ENCODE measurements around the gene ZNF507.

DNA sequence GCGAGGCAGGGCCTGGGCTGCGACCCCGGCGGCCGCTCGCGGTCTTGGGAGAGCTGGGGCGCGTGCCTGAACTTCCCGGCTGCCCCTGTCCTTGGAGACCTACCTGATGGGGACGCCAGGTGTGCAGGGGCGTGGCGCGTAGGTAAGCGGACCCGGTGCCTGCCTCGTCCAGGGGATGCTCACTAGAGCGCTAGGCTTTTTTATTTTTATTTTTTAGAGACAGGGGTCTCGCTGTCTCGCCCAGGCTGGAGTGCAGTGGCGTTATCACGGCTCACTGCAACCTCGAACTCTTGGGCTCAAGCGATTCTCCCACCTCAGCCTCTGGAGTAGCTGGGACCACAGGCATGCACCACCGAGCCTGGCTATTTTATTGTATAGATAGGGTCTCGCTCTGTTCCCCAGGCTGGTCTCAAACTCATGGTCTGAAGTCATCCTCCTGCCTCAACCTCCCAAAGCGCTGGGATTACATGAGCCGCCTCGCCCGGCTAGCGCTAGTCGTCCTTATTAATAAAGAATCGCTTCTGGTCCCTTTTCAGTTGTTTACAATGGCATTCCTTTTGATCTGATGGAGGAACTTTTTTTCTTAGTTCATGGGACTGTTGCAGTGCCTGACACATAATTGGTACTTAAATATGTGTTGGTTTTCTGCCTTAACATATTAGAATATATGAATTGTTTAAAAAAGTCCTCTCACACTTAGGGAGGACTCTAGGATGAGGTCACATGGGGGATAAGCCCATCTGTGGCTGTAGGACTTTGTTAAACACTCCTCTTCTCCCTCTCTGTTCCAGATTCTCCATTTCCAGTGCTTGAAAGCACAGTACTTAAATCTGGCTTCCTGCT lies 61.0 kb downstream of the ZNF507 start:
- TF ChIP-seq CBFB (CRISPR knock-in tag; IDR thresholded peaks at IDR 0.05) (no peak), E2F3 (CRISPR knock-in tag; IDR thresholded peaks at IDR 0.05) (no peak), BHLHE40 (IDR thresholded peaks at IDR 0.05; ENCODE audit: low read length) (no peak), BRD4 (IDR thresholded peaks at IDR 0.05) (no peak), POLR2A (conservative IDR thresholded peaks at IDR 0.05) (no peak), MAFK (IDR thresholded peaks at IDR 0.05; ENCODE audit: low read length) (no peak), NFE2 (IDR thresholded peaks at IDR 0.05; ENCODE audit: low read depth) (no peak), JUND (IDR thresholded peaks at IDR 0.05; ENCODE audit: borderline replicate concordance, low read depth, low read length) (no peak), JUND (tag; IDR thresholded peaks at IDR 0.05; ENCODE audit: borderline replicate concordance, low read depth, low read length) (no peak), EGR1 (conservative IDR thresholded peaks at IDR 0.05) (no peak), ZNF830 (CRISPR knock-in tag; IDR thresholded peaks at IDR 0.05) (no peak), POLR2AphosphoS2 (IDR thresholded peaks at IDR 0.05; ENCODE audit: low read length) (no peak)
- TF ChIP-seq, protein P1, sequence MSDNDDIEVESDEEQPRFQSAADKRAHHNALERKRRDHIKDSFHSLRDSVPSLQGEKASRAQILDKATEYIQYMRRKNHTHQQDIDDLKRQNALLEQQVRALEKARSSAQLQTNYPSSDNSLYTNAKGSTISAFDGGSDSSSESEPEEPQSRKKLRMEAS (CRISPR knock-in tag; IDR thresholded peaks at IDR 0.05), result no peak
- TF ChIP-seq, protein P2, sequence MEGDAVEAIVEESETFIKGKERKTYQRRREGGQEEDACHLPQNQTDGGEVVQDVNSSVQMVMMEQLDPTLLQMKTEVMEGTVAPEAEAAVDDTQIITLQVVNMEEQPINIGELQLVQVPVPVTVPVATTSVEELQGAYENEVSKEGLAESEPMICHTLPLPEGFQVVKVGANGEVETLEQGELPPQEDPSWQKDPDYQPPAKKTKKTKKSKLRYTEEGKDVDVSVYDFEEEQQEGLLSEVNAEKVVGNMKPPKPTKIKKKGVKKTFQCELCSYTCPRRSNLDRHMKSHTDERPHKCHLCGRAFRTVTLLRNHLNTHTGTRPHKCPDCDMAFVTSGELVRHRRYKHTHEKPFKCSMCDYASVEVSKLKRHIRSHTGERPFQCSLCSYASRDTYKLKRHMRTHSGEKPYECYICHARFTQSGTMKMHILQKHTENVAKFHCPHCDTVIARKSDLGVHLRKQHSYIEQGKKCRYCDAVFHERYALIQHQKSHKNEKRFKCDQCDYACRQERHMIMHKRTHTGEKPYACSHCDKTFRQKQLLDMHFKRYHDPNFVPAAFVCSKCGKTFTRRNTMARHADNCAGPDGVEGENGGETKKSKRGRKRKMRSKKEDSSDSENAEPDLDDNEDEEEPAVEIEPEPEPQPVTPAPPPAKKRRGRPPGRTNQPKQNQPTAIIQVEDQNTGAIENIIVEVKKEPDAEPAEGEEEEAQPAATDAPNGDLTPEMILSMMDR (IDR thresholded peaks at IDR 0.05 in 2 of 3, conservative IDR thresholded peaks at IDR 0.05 in 1 of 3; ENCODE audit: insufficient read depth in 2 of 3, low read depth in 1 of 3, low read length in 3 of 3), result no peak
- TF ChIP-seq, protein P3, sequence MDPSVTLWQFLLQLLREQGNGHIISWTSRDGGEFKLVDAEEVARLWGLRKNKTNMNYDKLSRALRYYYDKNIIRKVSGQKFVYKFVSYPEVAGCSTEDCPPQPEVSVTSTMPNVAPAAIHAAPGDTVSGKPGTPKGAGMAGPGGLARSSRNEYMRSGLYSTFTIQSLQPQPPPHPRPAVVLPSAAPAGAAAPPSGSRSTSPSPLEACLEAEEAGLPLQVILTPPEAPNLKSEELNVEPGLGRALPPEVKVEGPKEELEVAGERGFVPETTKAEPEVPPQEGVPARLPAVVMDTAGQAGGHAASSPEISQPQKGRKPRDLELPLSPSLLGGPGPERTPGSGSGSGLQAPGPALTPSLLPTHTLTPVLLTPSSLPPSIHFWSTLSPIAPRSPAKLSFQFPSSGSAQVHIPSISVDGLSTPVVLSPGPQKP (CRISPR knock-in tag; IDR thresholded peaks at IDR 0.05), result no peak
